SK-N-SH (cell line): Measurements from ENCODE around the gene FOXL1. TPM values are rescaled to one million over a fixed set of nuclear protein-coding genes. Genes with fewer than 3 reads are reported as not detected.

Source experiments
- CTCF ChIA-PET: fragments of 300-600, 350-600 bp; formaldehyde crosslinking; extraction: SDS; loops from one replicate; lab custom pipeline; 2021; lab: Yijun Ruan, JAX
- POLR2A ChIA-PET: fragments of 350-600 bp; sonication (Branson Sonifier 250); formaldehyde crosslinking; extraction: SDS; loops from one replicate; lab custom pipeline; 2020; ENCODE audit warnings: antibody characterized with exemption, inconsistent platforms; lab: Yijun Ruan, JAX
- DNase-seq: peaks from one replicate; pipeline ENCODE4 v3.0.0; 2012
- H2AFZ ChIP-seq: fragments of 200-600 bp; sonication (generic); 2 replicates; pipeline ENCODE4 v1.8.1; 2016; ENCODE audit warnings: antibody characterized with exemption, mild to moderate bottlenecking, low read depth
- H3F3A ChIP-seq: fragments of 200-600 bp; sonication (generic); replicated peaks from 2 replicates; pipeline ENCODE3; 2016; ENCODE audit warnings: antibody characterized with exemption, mild to moderate bottlenecking; ENCODE audit not compliant: insufficient read depth
- H3K27ac ChIP-seq, 2 experiments: fragments of 200-500 bp in 1 of 2; fragments of 200-600 bp in 1 of 2; sonication (Bioruptor generic) in 1 of 2; sonication (generic), shearing (Covaris generic) in 1 of 2; 2 replicates each; pipeline versions ENCODE4 v1.5.1 to v1.6.1; 2014 to 2016; ENCODE audit warnings: low read depth in 2 of 2, inconsistent platforms in 1 of 2, low read length in 1 of 2, mild to moderate bottlenecking in 1 of 2, mixed read lengths in 1 of 2
- H3K27me3 ChIP-seq: fragments of 200-600 bp; sonication (generic), shearing (Covaris generic); 2 replicates; pipeline ENCODE4 v1.6.1; 2016; ENCODE audit warnings: mixed run types; ENCODE audit not compliant: insufficient read depth
- H3K36me3 ChIP-seq, 2 experiments: fragments of 200-500 bp in 1 of 2; fragments of 200-600 bp in 1 of 2; sonication (Bioruptor generic) in 1 of 2; sonication (generic) in 1 of 2; replicated peaks in 1 of 2; 2 replicates each; pipeline versions ENCODE3 to v1.5.1; 2014 to 2016; ENCODE audit warnings: low read length in 1 of 2, mild to moderate bottlenecking in 1 of 2; ENCODE audit not compliant: insufficient read depth in 2 of 2, control insufficient read depth in 1 of 2
- H3K4me1 ChIP-seq, 2 experiments: fragments of 200-500 bp in 1 of 2; fragments of 200-600 bp in 1 of 2; sonication (Bioruptor generic) in 1 of 2; sonication (generic), shearing (Covaris generic) in 1 of 2; 2 replicates each; pipeline versions ENCODE4 v1.5.1 to v1.6.1; 2014 to 2016; ENCODE audit warnings: low read depth in 1 of 2, low read length in 1 of 2, mixed run types in 1 of 2; ENCODE audit not compliant: insufficient read depth in 2 of 2, control insufficient read depth in 1 of 2
- H3K4me2 ChIP-seq: fragments of 200-600 bp; sonication (generic), shearing (Covaris generic); 2 replicates; pipeline ENCODE4 v1.6.1; 2017; ENCODE audit warnings: mixed run types
- H3K4me3 ChIP-seq, 2 experiments: fragments of 200-500 bp in 1 of 2; fragments of 200-600 bp in 1 of 2; sonication (Bioruptor generic) in 1 of 2; sonication (generic), shearing (Covaris generic) in 1 of 2; 2 replicates each; pipeline versions ENCODE4 v1.5.1 to v1.8.1; 2014 to 2016; ENCODE audit warnings: low read depth in 2 of 2, inconsistent platforms in 1 of 2, low read length in 1 of 2, mild to moderate bottlenecking in 1 of 2, mixed read lengths in 1 of 2, moderate library complexity in 1 of 2
- H3K79me2 ChIP-seq: fragments of 200-600 bp; sonication (generic); 2 replicates; pipeline ENCODE4 v1.8.1; 2017; ENCODE audit warnings: mild to moderate bottlenecking; ENCODE audit not compliant: insufficient read depth
- H3K9ac ChIP-seq: fragments of 200-600 bp; sonication (generic); 2 replicates; pipeline ENCODE4 v1.6.1; 2017; ENCODE audit warnings: mixed run types
- H3K9me2 ChIP-seq: fragments of 200-600 bp; sonication (generic); 2 replicates; pipeline ENCODE4 v1.6.1; 2017; ENCODE audit warnings: mixed run types
- H3K9me3 ChIP-seq: fragments of 200-600 bp; sonication (generic); 2 replicates; pipeline ENCODE4 v1.6.1; 2017; ENCODE audit warnings: mixed run types, mild to moderate bottlenecking, moderate library complexity
- H4K20me1 ChIP-seq: fragments of 200-600 bp; sonication (generic); 2 replicates; pipeline ENCODE4 v1.6.1; 2017; ENCODE audit warnings: mild to moderate bottlenecking, mixed run types; ENCODE audit not compliant: insufficient read depth
- CHD2 ChIP-seq: fragments of 150-350 bp; IDR thresholded peaks from 2 replicates; pipeline ENCODE4 v1.6.1; 2018; ENCODE audit warnings: low read length; ENCODE audit not compliant: partially characterized antibody
- ELF1 ChIP-seq: IDR thresholded peaks from 2 replicates; pipeline ENCODE4 v1.4.0; 2012
- EZH2phosphoT487 ChIP-seq: fragments of 200-600 bp; sonication (generic); IDR thresholded peaks from 2 replicates; pipeline ENCODE4 v1.6.1; 2017; ENCODE audit warnings: low read depth, mixed run types, mild to moderate bottlenecking, antibody characterized with exemption, moderate library complexity, borderline replicate concordance
- FOSL2 ChIP-seq: IDR thresholded peaks from 2 replicates; pipeline ENCODE4 v1.4.0; 2012; ENCODE audit warnings: low read depth, mild to moderate bottlenecking, moderate library complexity, borderline replicate concordance
- MXI1 ChIP-seq: IDR thresholded peaks from 2 replicates; pipeline ENCODE4 v1.6.1; 2012; ENCODE audit warnings: mild to moderate bottlenecking, low read depth, low read length, improper control_type of control experiment
- POLR2AphosphoS5 ChIP-seq: IDR thresholded peaks from 2 replicates; pipeline ENCODE4 v1.6.1; 2012; ENCODE audit warnings: low read depth, low read length
- RAD21 ChIP-seq: IDR thresholded peaks from 2 replicates; pipeline ENCODE4 v1.6.1; 2012; ENCODE audit warnings: mild to moderate bottlenecking, low read length
- RXRA ChIP-seq: IDR thresholded peaks from 2 replicates; pipeline ENCODE4 v1.4.0; 2012; ENCODE audit warnings: low read depth, mild to moderate bottlenecking, borderline replicate concordance
- USF1 ChIP-seq: IDR thresholded peaks from 2 replicates; pipeline ENCODE4 v1.4.0; 2012; ENCODE audit warnings: low read depth, borderline replicate concordance
- YY1 ChIP-seq: IDR thresholded peaks from 2 replicates; pipeline ENCODE4 v1.4.0; 2012; ENCODE audit warnings: low read depth, mild to moderate bottlenecking
- ZBTB33 ChIP-seq: IDR thresholded peaks from 2 replicates; pipeline ENCODE4 v1.4.0; 2012; ENCODE audit warnings: low read depth, borderline replicate concordance
- WGBS: methylation state at CpG from one replicate; pipeline ENCODE4 v1.1.6; 2017; ENCODE audit warnings: low lambda C conversion rate; 5-methylcytosine and 5-hydroxymethylcytosine counted together
- polyA plus RNA-seq, 3 experiments: library from polyadenylated mRNA; depleted of rRNA; stranded (reverse); fragments of >200 nt; gene quantifications; 2 replicates each; pipeline ENCODE4 v1.2.3, GENCODE V29; 2012
- TF ChIP-seq, protein P1 (sequence below): IDR thresholded peaks from 2 replicates; pipeline ENCODE4; 2012
- TF ChIP-seq, protein P2 (sequence below): fragments of 200-600 bp; sonication (generic); IDR thresholded peaks from 2 replicates; pipeline ENCODE4 v1.6.1; 2017; ENCODE audit warnings: antibody characterized with exemption, mild to moderate bottlenecking, moderate library complexity

Gene FOXL1
- polyA plus RNA-seq, 1 of the 3 experiments (the other 2 are of a cell fraction), result 2.5 TPM

DNA sequence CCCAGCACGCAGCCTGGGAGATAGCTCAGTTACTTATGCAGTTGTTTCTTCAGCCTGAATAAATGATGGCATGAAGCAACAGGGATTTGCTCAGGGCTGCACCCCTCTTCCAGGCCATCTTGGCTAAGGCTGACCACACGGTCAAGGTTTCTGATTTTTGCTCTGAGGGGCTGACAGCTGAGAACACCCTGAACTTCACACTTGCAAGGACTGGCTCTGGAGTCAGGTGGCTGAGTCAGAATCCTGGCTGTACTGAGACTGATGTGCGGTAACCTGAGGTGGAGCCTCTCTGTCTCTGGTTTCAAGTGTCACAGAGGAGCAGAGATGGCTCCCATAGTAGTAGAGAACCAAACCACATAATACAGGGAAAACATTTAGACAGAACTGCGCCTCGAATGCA lies 28.1 kb upstream of the FOXL1 start:
- peaks cover 13% of the 10 kb centered on the region for H3K79me2 ChIP-seq
- H2AFZ ChIP-seq, result no peak overlapping the region
- H3K4me3 ChIP-seq, result no peak overlapping the region
- H3K27ac ChIP-seq, result no peak overlapping the region
- CTCF ChIA-PET, result no interaction called here
- H3K9ac ChIP-seq, result no peak overlapping the region
- H3K4me2 ChIP-seq, result no peak overlapping the region
- no peaks in the 10 kb centered on the region for H3K9me3 ChIP-seq
- TF ChIP-seq YY1 (no peak), ZBTB33 (no peak), ELF1 (no peak), EZH2phosphoT487 (no peak), FOSL2 (no peak), MXI1 (no peak), RAD21 (no peak), USF1 (no peak), CHD2 (no peak), RXRA (no peak), POLR2AphosphoS5 (no peak)
- TF ChIP-seq, protein P1, sequence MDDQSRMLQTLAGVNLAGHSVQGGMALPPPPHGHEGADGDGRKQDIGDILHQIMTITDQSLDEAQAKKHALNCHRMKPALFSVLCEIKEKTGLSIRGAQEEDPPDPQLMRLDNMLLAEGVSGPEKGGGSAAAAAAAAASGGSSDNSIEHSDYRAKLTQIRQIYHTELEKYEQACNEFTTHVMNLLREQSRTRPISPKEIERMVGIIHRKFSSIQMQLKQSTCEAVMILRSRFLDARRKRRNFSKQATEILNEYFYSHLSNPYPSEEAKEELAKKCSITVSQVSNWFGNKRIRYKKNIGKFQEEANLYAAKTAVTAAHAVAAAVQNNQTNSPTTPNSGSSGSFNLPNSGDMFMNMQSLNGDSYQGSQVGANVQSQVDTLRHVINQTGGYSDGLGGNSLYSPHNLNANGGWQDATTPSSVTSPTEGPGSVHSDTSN, result no peak
- TF ChIP-seq, protein P2, sequence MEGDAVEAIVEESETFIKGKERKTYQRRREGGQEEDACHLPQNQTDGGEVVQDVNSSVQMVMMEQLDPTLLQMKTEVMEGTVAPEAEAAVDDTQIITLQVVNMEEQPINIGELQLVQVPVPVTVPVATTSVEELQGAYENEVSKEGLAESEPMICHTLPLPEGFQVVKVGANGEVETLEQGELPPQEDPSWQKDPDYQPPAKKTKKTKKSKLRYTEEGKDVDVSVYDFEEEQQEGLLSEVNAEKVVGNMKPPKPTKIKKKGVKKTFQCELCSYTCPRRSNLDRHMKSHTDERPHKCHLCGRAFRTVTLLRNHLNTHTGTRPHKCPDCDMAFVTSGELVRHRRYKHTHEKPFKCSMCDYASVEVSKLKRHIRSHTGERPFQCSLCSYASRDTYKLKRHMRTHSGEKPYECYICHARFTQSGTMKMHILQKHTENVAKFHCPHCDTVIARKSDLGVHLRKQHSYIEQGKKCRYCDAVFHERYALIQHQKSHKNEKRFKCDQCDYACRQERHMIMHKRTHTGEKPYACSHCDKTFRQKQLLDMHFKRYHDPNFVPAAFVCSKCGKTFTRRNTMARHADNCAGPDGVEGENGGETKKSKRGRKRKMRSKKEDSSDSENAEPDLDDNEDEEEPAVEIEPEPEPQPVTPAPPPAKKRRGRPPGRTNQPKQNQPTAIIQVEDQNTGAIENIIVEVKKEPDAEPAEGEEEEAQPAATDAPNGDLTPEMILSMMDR, result no peak
- no peaks in the 10 kb centered on the region for H4K20me1 ChIP-seq
- no peaks in the 10 kb centered on the region for H3K9me2 ChIP-seq
- peaks cover 7% of the 10 kb centered on the region for H3F3A ChIP-seq
- H3K4me1 ChIP-seq, result peaks cover 0 to 5% of the 10 kb centered on the region in 2 experiments; a peak in 1 of 4 replicates
- POLR2A ChIA-PET, result no interaction called here
- peaks cover 16 to 56% of the 10 kb centered on the region in 2 experiments for H3K36me3 ChIP-seq
- no peaks in the 10 kb centered on the region for H3K27me3 ChIP-seq
- WGBS, result 95% methylated on average over 5 of the region's 5 CpGs
- DNase-seq, result no peak
